GM19351 (cell line): ENCODE measurements around the gene MECR.
A peak's percentile ranks its signal among the peaks of the same experiment; 100 is the strongest.
"Not testable (repeated sequence)": the region's sequence is repeated elsewhere in the genome, so short reads cannot be mapped to it uniquely, and the experiment has no call there.

Experiments
- ATAC-seq: cut with Tn5 transposase; IDR thresholded peaks from one replicate; pipeline ENCODE4 v1.9.1; 2021; ENCODE audit warnings: mild to moderate bottlenecking, moderate library complexity; ENCODE audit not compliant: unreplicated experiment

Gene MECR

GRCh38 chr1:29237129-29237821, 6.5 kb upstream of the MECR start:
- ATAC-seq = no peak

GRCh38 chr1:29236712-29237128, 6.0 kb upstream of the MECR start:
- no peak for ATAC-seq

GRCh38 chr1:29235955-29236711, 5.4 kb upstream of the MECR start, which contains the start of gene PTPRU:
PTPRU (plus strand) TSS chr1:29236522; CDS start chr1:29236645, 123 bp downstream.
- ATAC-seq = peak; percentile 78

GRCh38 chr1:29234881-29235280, 4.1 kb upstream of the MECR start:
- ATAC-seq = not testable (repeated sequence)

GRCh38 chr1:29234471-29234870, 3.7 kb upstream of the MECR start:
- ATAC-seq = no peak

- ATAC-seq = no peak
Observed at GRCh38 chr1:29233693-29234092, 3.0 kb upstream of the MECR start.

- ATAC-seq = no peak
Observed at GRCh38 chr1:29232387-29232786, 1.7 kb upstream of the MECR start.

GRCh38 chr1:29230204-29230552, 556 bp downstream of the MECR start:
- ATAC-seq = no peak

GRCh38 chr1:29227511-29227910, 3.2 kb downstream of the MECR start:
- no peak for ATAC-seq

GRCh38 chr1:29225361-29225760, 5.4 kb downstream of the MECR start:
- ATAC-seq = no peak

GRCh38 chr1:29224356-29224837, 6.3 kb downstream of the MECR start:
- no peak for ATAC-seq

- no peak for ATAC-seq
Observed at GRCh38 chr1:29223521-29223920, 7.2 kb downstream of the MECR start.

GRCh38 chr1:29222686-29223085, 8.0 kb downstream of the MECR start:
- no peak for ATAC-seq

GRCh38 chr1:29222260-29222659, 8.5 kb downstream of the MECR start:
- ATAC-seq = not testable (repeated sequence)

- ATAC-seq = no peak
Observed at GRCh38 chr1:29221296-29221695, 9.4 kb downstream of the MECR start.

GRCh38 chr1:29218223-29218622, 12.5 kb downstream of the MECR start:
- no peak for ATAC-seq

- no peak for ATAC-seq
Observed at GRCh38 chr1:29217633-29218032, 13.1 kb downstream of the MECR start.

GRCh38 chr1:29213055-29213454, 17.7 kb downstream of the MECR start:
- no peak for ATAC-seq

GRCh38 chr1:29211086-29212030, 19.4 kb downstream of the MECR start:
- no peak for ATAC-seq

GRCh38 chr1:29210278-29211085, 20.3 kb downstream of the MECR start:
- ATAC-seq = peak; percentile 65
